ENCODE data around the gene KCTD3.

DNA sequence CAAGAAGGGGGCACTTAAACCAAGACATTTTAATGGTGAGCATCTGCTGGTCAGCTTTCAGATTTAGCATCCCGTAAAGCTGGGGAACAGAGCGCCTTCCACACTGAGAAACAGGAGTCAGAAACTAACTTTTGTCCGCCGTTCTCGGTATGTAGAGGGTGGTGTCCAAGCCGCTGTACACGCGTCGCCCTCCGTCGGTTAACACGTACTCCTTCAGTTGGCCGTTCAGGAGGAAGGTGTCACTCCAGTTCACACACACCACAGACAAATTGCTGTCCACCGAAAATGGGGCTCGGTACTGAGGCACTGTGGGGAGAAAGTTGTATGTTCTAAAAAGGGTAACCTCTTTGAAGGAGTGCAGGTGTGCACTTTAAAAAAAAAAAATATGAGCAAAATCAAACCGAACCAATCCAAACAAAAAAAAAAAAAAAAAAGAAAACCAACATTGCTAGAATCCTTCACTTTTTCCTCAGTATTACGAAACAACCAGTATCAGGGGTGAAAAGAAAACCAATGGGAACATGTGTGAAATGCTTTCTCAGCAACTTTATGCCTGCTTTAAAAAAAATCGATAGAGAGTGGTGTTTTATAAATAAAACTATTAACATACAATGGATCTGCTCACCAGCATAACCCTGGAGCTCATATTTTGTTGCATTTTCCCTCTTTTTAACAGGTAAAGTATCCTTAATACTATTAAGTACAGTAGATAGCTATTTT lies 73.5 kb downstream of the KCTD3 start:
- TF ChIP-seq, protein P1, sequence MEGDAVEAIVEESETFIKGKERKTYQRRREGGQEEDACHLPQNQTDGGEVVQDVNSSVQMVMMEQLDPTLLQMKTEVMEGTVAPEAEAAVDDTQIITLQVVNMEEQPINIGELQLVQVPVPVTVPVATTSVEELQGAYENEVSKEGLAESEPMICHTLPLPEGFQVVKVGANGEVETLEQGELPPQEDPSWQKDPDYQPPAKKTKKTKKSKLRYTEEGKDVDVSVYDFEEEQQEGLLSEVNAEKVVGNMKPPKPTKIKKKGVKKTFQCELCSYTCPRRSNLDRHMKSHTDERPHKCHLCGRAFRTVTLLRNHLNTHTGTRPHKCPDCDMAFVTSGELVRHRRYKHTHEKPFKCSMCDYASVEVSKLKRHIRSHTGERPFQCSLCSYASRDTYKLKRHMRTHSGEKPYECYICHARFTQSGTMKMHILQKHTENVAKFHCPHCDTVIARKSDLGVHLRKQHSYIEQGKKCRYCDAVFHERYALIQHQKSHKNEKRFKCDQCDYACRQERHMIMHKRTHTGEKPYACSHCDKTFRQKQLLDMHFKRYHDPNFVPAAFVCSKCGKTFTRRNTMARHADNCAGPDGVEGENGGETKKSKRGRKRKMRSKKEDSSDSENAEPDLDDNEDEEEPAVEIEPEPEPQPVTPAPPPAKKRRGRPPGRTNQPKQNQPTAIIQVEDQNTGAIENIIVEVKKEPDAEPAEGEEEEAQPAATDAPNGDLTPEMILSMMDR (IDR thresholded peaks at IDR 0.05), result no peak
- TF ChIP-seq POLR2A (IDR thresholded peaks at IDR 0.05), result no peak

Measured in right lobe of liver (tissue), 4 donors.